GM18520 (cell line): ENCODE results near the gene OVOL2.

Experiments
- ATAC-seq: cut with Tn5 transposase; IDR thresholded peaks from one replicate; pipeline ENCODE4 v1.9.1; 2021; ENCODE audit not compliant: unreplicated experiment

OVOL2 gene

DNA sequence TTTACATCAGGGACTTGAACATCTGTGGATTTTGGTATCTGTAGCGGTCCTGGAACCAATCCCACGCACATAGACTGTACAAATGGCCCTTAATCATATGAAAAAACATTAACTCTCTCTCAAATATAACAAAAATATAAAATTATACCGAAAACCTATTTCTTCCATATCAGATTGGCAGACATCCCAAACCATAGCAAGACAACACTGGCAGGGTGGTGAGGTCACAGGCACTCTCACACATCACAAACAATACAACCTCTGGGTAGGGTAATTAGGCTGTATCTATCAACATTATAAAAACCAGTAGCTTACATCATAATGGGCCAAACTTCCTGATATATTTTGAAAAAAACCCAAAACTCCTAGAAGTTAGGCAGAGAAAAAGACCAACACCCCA lies 40.9 kb downstream of the OVOL2 start:
- ATAC-seq = no peak

DNA sequence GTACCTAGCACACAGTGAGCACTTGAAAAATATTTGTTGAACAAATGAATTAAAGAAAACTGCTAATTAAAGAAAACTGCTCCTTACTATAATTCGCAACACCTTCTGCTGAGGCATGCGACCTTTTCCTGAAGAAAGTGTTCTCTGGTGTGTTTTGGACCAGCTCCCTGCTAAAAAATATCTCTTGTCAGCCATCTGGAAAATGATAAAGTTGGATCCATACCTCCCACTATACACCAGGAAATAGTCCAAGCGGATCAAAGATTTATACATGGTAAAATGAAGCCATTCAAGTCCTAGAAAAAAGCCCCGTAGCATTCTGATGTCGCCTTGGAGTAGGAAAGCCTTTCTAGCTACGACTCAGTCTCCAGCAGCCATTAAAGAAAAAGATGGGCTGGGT lies 43.3 kb downstream of the OVOL2 start:
- ATAC-seq = no peak

DNA sequence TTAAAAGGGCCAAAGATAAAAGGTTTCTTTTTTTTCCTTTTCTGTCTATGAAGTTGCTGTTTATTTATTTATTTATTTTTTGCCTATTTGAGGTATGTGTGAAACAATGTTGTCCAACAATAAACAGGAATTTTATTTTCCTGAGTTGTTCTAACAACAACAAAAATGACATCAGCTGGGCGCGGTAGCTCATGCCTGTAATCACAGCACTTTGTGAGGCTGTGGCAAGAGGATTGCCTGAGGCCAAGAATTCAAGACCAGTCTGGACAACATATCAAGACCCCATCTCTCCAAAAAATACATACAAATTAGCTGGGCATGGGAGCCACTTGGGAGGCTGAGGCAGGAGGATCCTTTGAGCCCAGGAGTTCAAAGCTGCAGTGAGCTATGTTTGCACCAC lies 44.8 kb downstream of the OVOL2 start:
- no peak for ATAC-seq

DNA sequence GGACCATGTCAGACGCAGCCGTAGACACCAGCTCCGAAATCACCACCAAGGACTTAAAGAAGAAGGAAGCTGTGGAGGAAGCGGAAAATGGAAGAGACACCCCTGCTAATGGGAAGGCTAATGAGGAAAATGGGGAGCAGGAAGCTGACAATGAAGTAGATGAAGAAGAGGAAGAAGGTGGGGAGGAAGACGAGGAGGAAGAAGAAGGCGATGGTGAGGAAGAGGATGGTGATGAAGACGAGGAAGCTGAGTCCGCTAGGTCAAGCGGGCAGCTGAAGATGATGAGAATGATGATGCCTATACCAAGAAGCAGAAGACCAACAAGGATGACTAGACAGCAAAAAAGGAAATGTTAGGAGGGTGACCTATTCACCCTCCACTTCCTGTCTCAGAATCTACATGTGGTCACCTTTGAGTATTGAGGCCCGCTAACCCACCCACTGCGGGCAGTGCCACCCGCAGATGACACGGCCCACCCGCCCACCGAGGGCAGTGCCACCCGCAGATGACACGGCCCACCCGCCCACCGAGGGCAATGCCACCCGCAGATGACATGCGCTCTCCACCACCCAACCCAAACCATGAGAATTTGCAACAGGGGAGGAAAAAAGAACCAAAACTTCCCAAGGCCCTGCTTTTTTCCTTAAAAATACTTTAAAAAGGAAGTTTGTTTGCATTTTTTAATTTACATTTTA lies 45.6 kb downstream of the OVOL2 start:
- no peak for ATAC-seq

DNA sequence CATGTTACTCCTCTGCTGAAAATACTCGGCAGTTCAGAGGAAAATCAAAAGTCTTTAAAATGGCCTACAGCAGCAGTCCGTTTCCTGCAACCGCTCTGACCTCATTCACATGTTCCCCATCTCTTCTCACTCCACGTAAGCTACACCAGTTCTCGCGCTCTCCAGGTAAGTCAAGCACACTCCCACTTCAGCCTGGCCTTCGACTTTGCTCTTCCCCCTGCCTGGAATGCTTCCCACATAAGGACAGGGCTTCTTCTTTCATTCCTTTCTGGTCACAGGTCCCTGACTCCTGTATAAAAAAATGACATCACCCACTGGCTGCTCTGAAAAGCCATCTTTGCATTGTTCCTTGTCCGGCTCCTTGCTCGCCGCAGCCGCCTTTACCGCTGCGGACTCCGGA lies 46.2 kb downstream of the OVOL2 start:
- ATAC-seq = no peak

DNA sequence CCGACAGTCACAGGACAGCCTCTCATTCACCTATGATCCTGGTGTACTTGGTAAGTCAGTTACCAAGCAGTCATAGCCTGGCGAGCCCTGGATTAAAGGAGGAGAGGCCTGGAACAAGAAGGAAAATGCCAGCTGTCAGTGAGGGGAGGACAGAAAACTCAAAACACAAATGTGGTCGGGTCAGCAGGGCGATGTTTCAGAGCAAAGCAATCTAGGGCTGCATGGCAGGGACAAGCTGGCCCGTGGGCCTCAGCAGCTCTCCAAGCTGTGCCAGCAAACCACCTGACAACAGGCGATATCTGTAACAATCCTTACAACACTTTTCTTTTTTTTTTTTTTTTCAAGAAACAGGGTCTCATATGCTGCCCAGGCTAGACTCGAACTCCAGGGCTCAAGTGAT lies 48.6 kb downstream of the OVOL2 start:
- ATAC-seq = no peak

DNA sequence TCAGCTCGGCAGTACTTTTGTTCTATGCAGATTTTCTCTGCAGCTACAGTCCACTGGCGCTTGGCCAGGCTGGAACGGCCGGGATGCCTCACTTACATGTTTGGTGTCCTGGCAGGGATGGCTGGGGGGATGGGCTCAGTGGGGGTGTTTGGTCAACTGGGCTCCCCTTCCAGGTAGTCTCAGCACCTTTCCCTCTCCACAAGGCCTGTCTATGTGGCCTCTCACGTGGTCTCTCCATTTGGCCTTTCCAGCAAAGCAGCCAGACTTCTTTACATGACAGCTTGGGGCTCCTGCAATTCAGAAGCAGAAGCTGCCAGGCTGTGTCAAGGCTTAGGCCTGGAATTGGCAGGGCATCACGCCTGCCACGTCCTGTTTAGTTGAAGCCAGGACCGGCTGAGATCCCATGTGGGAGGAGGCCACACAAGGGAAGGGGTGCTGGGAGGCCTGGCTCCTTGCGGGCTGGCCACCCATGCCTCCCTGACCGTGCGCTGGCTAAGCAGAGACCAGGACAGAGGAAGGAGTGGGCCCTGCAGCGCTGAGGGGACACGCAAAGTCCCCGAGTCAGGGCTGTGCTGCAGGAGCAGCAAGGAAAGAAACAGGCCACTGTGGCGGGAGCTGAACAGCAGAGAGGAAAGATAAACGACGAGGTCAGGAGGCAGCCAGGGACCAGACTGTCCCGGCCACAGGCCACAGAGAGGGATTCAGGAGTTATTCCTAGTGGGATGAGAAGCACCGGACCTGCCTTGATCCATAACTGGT lies 50.0 kb downstream of the OVOL2 start:
- ATAC-seq = no peak

DNA sequence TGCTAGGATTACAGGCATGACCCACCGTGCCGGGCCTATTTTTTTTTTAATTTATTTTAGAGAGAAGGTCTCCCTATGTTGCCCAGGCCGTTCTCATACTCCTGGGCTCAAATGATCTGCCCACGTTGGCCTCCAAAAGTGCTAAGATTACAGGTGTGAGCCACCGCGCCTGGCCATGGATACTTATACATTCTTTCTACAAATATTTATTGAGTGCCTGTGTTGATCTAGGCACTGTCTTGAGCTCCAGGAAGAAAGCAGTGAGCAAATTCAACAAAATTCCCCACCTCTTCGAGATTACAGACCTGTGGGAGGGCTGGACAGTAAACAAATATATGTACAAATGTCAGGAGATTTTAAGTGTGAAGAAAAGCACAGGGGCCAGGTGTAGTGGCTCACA lies 51.0 kb downstream of the OVOL2 start:
- no peak for ATAC-seq

DNA sequence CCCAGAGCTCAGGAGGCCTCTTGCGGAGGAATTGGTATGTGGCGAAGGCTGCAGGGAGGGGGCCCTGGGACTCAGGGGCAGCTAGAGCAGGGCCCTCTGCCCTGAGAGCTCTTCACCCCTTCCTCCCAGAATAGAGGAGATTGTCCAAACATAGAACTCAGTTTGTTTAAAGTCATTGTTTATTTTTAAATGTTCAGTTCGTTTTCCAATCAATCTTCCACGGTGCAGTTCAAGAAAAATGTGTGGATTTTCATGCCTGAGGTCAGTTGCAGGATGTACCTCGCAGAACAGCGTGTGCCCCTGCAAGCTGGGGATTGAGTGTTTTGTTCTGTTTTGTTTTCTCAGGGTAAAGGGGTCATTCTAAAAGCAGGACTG lies 51.7 kb downstream of the OVOL2 start:
- ATAC-seq = no peak

DNA sequence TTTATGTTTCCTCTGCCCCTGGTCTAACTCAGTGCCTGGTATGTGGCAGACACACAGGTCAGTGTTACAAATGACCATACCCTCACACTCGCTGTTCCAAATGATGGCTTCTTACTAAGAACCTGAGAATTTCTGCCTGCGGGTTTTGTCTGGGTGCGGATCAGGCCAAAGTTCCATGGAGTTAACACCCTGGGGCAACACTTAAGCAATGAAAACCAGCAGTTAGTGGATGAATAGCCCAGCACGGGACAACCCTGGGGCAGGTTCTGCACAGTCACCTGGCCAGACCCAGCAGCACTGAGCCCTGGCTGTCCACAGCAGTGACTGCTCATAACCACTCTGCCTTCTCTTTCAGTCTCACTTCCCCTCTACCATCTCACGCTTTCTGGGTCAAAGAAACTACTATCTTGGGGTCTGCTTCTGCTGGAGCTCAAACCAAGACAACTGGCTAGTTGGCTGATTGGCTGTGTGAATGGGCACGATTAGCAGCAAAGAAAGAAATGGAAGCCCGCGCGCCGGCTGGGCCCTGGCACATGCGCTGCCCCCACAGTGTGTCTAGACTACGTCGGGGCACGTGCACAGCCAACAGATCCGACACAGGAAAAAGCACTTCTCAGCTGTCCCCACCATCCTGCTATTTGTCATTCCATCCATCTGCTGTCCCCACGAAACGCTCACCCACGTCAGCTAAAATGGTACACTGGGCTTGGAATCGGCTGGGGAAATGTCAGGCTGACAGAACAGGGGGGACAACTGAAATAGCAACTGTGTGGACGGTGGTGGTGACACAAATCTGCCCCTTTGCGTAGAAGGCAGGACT lies 52.3 kb downstream of the OVOL2 start:
- ATAC-seq = peak; percentile 91

DNA sequence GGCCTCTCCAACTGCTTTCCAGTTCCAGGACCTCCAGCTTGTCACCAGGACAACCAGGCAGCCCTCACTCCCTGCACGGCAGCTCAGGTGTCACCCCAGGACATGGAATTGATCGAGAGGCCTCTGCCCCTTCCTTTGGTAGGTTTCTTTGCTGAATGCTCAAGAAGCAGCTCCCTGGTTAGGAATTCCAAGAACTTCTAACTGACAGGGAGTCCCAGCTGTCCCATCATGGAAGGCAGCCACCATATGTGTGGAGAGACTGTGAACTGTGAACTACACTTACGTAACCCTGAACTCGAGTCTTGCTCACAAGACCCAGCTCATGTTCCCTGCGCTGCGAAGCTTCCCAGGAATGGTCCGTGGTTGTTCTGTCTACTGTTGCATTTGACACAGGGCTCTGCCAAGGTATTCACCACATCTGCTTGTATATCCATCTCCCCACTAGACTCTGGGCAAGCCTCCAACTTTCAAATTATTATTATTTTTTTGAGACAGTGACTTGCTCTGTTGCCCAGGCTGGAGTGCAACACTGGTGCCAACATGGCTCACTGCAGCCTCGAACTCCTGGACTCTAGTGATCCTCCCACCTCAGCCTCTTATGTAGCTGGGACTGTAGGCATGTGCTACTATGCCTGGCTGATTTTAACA lies 53.2 kb downstream of the OVOL2 start:
- ATAC-seq = no peak

DNA sequence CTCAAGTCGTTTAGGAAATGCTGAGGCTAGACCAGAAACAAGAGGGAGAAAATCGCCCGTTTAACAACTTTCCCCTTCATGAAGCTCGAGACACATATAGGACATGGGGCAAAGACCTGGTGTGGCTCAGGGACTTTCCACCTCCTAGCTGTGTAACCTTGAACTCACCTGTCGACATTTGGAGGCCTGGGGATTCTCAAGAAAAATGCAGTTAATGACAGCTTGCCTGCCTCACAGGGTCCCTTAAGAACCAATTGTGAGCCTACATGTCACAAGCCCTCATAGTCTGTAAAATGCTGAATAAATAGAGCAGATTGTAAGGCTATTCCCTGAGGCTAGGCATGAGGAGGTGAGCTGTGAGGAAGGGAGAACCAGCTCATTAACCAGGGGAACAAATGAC lies 53.8 kb downstream of the OVOL2 start:
- ATAC-seq = peak; percentile 36

DNA sequence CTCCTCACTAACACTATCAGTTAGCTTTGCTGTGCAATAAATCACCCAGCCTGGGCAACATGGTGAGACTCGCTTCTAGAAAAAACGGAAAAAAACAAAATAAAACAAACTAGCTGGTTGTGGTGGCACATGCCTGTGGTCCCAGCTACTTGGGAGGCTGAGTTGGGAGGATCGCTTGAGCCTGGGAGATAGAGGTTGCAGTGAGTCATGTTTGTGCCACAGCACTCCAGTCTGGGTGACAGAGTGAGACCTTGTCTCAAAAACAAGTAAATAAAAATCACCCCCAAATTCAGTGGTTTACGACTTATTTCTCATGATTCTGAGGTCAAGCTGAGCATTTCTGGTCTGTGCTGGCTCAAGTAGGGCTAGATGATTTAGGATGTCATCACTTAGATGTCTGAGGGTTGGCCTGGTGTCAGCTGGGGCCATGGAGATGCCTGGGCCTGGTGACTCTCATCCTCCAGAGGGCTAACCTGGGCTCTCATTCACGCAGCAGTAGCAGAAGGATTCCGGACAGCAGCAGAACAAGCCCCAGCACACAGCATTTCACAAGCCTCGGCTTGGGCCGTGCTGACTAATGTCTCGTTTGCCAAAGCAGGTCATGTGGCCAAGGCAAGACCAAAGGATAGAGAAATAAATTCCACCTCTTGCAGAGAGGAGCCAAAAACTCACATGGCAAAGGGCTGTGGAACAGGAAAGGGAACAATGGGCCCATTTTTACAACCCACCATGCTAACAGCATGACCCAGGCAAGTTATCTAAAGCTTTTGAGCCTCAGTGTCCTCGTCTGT lies 56.4 kb downstream of the OVOL2 start:
- no peak for ATAC-seq

DNA sequence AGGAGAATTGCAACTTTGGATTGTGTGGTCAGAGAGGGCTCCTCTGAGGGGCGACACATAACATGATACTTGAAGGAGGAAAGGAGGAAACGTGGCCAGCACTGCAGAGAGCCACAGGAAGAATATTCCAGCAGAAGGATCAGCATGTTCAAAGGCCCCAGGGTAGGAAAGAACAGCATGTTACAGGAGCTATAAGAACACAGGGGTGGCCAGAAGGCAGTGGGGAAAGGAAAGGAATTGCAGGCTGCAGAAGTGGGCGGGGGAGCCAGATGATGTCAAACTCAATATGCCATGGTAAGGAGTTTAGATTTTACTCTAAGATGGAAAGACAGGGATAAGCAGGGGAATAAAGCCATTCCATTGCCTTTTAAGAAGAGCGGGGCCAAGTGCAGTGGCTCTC lies 58.1 kb downstream of the OVOL2 start:
- ATAC-seq = no peak

DNA sequence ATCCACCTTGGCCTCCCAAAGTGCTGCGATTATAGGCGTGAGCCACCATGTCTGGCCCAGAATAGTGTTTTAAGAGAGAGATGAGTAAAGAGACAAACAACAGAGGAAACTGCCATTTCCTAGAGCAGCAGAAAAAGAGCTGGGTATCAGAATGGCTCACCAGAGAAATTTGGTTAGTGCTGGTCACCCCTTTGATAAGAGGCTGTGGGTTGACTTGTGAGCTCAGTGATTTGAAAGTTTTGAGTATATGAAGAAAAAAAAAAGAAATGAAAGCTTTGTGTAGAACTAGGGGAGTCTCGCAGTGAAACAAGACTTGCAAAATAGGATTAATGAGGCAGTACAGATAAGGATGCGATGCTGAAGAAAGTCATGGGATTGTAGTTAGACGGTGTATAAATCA lies 59.3 kb downstream of the OVOL2 start:
- ATAC-seq = no peak

DNA sequence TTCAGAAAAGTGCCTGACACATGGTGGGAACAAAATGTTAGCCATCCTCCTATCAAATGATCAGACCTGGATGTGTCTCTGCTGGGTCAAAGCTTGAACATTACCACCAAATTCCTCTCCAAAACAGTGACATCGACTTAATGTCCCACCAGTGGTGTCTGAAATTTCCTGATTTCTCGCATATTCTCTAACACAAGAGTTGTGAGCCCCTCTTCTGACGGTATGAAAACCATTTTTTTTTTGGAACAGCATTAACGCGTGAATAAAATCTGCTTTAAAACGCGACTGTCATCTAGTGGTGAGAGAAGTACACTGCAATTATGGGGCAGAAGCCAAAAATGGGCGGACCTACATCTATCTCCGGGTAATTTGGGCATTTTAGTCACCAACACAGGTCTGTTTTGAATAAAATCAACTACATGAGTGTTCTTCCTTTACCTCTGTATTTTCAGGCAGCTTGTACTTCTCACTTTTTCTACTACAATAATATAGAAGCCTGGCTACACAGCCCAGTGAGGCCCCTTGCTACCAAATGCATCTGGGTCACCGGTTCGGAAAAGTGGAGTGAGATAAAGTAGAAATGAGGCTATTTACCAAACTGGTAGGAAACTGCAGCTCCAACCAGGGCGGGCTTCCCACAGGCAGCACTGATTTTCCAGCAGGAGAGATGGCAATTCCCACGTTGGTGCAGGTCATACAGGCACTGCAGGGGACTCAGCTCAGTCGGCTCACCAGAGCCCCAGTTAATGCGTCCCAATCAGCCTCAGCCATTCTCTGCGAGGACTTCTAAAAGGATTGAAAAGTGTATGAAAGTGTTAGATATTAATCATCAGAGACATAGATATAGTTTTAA lies 61.5 kb downstream of the OVOL2 start:
- no peak for ATAC-seq

DNA sequence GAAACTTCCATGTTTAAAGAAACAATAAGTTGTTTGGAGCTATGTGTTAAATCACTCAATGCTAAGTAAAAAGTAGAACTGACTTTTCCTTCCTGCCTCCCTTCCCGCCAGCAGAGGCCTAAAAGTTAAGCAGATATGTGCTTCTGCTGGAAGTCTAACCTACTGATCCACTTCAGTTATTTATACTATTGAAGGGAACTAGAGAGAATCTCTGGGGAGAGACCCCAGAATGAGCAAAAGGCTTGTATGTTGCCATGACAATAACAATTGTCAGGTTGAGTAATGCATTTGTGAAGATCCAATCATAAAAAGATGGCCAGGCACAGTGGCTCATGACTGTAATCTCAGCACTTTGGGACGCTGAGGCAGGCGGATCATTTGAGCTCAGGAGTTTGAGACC lies 64.2 kb downstream of the OVOL2 start:
- no peak for ATAC-seq

DNA sequence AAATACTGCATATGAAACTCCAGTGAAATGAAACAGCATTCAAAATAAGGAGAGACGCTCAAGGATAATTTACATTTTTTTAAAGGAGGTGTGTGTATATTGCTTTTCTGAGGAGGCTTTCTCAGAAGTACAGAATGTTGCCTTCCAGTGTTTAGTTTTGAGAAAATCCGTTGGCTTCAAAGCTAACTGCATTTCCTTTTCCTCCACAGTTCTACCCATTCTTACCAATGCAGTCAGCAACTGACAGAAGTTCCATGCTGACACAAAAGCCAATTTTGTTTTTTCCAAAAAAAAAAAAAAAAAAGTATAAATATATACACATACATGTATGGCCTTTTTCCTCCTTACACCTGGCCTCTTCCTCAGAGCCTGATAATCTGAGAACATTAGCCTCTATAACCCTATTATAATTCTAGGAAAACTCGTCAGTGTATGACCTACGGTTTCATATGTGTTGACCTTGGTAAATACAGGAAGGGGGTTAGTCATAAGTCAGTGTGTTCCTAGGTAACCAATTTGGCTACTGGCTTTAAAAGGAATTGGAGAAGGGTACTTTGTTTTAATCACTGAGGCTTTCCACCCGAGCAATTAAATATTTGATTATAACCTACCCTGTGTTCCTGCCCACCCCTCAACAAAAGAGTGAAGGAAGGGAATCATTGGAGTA lies 64.7 kb downstream of the OVOL2 start:
- ATAC-seq = no peak

DNA sequence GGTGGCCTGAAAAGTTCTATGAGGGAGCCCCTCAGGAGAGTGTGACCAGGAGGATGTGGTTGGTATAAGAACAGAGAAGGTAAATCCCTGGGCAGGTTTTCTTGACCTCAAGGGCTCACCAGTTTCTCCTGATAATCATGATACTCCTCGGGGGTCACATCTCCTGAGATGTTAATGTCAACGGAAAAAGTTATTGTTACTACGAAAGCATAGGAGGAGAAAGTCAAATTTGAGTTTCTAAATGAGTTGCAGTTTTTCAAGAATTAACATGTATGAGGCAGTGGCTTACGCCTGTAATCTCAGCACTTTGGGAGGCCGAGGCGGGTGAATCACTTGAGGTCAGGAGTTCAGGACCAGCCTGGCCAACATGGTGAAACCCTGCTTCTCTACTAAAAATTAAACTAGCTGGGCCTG lies 65.5 kb downstream of the OVOL2 start:
- peak; percentile 59 for ATAC-seq
